Suprapubic skin (tissue), 4 donors: ENCODE results near the gene GJC1. TPM values are rescaled to one million over a fixed set of nuclear protein-coding genes. Genes with fewer than 3 reads are reported as not detected.

ENCODE experiments used
- DNase-seq, 2 donors: peaks; one replicate each; pipeline ENCODE4 v3.0.0-alpha.2; 2019; ENCODE audit warnings: low spot score in 2 of 2
- H3K27ac ChIP-seq: fragments of 200-600 bp; sonication (generic); one replicate; pipeline ENCODE4 v1.5.1; 2019
- H3K27me3 ChIP-seq: fragments of 200-600 bp; sonication (generic); one replicate; pipeline ENCODE4 v1.5.1; 2019
- H3K36me3 ChIP-seq: fragments of 200-600 bp; sonication (generic); one replicate; pipeline ENCODE4 v1.5.1; 2019
- H3K4me1 ChIP-seq: fragments of 200-600 bp; sonication (generic); one replicate; pipeline ENCODE4 v1.5.1; 2019
- H3K4me3 ChIP-seq: fragments of 200-600 bp; sonication (generic); one replicate; pipeline ENCODE4 v1.5.1; 2019; ENCODE audit warnings: mild to moderate bottlenecking
- H3K9me3 ChIP-seq: fragments of 200-600 bp; sonication (generic); one replicate; pipeline ENCODE4 v1.5.1; 2019
- EP300 ChIP-seq: sonication (generic); formaldehyde crosslinking; IDR thresholded peaks from one replicate; pipeline ENCODE4 v1.6.1; 2017; ENCODE audit warnings: antibody characterized with exemption
- POLR2A ChIP-seq, 2 donors: fragments of 450-650 bp; IDR thresholded peaks; one replicate each; pipeline ENCODE4 v1.6.1; 2017; ENCODE audit warnings: antibody characterized with exemption in 2 of 2, mild to moderate bottlenecking in 2 of 2, moderate library complexity in 2 of 2
- POLR2AphosphoS5 ChIP-seq, 3 donors: sonication (generic); formaldehyde crosslinking; IDR thresholded peaks; one replicate each; pipeline ENCODE4 v1.6.1; 2017; ENCODE audit warnings: antibody characterized with exemption in 3 of 3
- WGBS: methylation state at CpG from one replicate; pipeline ENCODE4 v1.1.5; 2018; 5-methylcytosine and 5-hydroxymethylcytosine counted together
- total RNA-seq, 4 donors: library from RNA; depleted of rRNA; stranded (reverse); fragments of >200 nt; gene quantifications; one replicate each; pipeline ENCODE4 v1.1.0, GENCODE V29; 2016
- TF ChIP-seq, protein P1 (sequence below), 2 donors: fragments of 200-600 bp in 1 of 2; fragments of 450-650 bp in 1 of 2; sonication (generic) in 1 of 2; IDR thresholded peaks; one replicate each; pipeline ENCODE4 v1.5.1; 2016 to 2019; ENCODE audit warnings: antibody characterized with exemption in 2 of 2, mild to moderate bottlenecking in 1 of 2, moderate library complexity in 1 of 2

The GJC1 gene
- total RNA-seq, 4 donors from 2014 or later = 1.1 to 7.8 (median 1.9) TPM

DNA sequence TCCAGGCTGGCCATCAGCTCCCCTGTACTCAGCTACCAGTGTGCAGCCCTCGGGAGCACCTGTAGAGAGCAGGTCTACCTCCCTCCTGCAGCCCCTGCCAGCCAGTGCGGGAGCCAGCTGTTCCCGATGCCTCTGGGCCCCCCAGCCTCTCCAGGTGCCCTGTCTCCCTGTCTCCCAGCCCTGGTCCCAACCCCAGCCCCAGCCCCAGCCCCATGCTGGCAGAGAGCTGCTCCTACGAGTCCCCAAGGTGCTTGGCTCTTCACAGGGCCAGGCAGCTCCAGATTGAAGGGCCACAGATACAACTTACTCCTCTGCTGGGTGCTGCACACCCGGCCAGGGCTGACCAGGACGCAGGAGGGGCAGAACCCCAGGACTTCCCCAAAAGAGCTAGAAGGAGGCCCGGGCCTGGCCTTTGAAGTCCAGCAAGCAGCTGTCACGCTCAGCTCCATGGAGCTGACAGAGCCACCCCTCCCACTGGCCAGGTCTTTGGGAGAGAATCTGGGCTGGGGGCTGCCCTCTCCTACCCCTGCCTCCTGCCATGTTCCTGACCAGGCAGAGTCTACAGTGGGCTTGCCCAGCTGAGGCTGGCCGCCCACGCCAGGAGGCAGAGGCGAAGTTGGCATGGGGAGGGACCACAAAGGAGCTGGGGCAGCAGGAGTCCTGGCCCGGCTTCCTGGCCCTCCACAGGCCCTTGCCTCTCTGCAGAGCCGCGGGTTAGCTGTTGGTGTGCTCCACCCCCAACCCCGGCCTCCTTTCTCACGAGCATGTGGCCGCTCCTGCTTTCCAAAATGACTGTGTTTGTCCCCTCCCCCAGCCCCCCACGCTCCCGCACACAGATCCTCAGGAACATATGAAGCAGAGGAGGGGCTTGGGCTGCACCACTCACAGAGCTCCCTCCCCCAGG is 80.8 kb downstream of the GJC1 start:
- TF ChIP-seq, protein P1, sequence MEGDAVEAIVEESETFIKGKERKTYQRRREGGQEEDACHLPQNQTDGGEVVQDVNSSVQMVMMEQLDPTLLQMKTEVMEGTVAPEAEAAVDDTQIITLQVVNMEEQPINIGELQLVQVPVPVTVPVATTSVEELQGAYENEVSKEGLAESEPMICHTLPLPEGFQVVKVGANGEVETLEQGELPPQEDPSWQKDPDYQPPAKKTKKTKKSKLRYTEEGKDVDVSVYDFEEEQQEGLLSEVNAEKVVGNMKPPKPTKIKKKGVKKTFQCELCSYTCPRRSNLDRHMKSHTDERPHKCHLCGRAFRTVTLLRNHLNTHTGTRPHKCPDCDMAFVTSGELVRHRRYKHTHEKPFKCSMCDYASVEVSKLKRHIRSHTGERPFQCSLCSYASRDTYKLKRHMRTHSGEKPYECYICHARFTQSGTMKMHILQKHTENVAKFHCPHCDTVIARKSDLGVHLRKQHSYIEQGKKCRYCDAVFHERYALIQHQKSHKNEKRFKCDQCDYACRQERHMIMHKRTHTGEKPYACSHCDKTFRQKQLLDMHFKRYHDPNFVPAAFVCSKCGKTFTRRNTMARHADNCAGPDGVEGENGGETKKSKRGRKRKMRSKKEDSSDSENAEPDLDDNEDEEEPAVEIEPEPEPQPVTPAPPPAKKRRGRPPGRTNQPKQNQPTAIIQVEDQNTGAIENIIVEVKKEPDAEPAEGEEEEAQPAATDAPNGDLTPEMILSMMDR (IDR thresholded peaks at IDR 0.05) = no peak
- TF ChIP-seq POLR2AphosphoS5 (IDR thresholded peaks at IDR 0.05) (no peak), POLR2A (IDR thresholded peaks at IDR 0.05) (no peak), EP300 (no peak)
- 88% methylated on average over 8 of the region's 19 CpGs for WGBS

More for the DNA sequence above, 80.8 kb downstream of the GJC1 start:
- no peak overlapping the region for H3K4me3 ChIP-seq
- H3K27ac ChIP-seq = no peak overlapping the region
- no peaks in the 10 kb centered on the region for H3K9me3 ChIP-seq
- H3K4me1 ChIP-seq = no peaks in the 10 kb centered on the region
- no peak for DNase-seq
- H3K36me3 ChIP-seq = peaks cover 42% of the 10 kb centered on the region
- H3K27me3 ChIP-seq = no peaks in the 10 kb centered on the region

Other genes with a start within 250 kb of the GJC1 start
- not detected for gene MEIOC, start 173.8 kb downstream of the GJC1 start, total RNA-seq
- 10 to 100 TPM; 11.2 to 13.3 (median 12.2) TPM for gene CCDC43, start 140.5 kb downstream of the GJC1 start, total RNA-seq
- gene DBF4B, start 121.6 kb downstream of the GJC1 start, total RNA-seq = 1 to 10 TPM; 3.5 to 8.9 (median 3.7) TPM
- 1 to 10 TPM in 3 of 4 donors, under 1 TPM in 1; 0.98 to 1.5 (median 1.1) TPM for gene ADAM11, start 71.3 kb downstream of the GJC1 start, total RNA-seq
- not detected for gene HIGD1B, start 17.6 kb upstream of the GJC1 start, total RNA-seq
- gene EFTUD2, start 69.2 kb upstream of the GJC1 start, total RNA-seq = 100 to 1,000 TPM in 2 of 4 donors, 10 to 100 TPM in 2; 46.6 to 114 (median 94.7) TPM
- 1 to 10 TPM in 1 of 4 donors, under 1 TPM in 1, not detected in 2; 0.72 to 5.9 TPM for gene GFAP, start 85.2 kb upstream of the GJC1 start, total RNA-seq
- gene KIF18B, start 117.5 kb upstream of the GJC1 start, total RNA-seq = 1 to 10 TPM; 2.0 to 4.0 (median 2.8) TPM
- gene C1QL1, start 138.0 kb upstream of the GJC1 start, total RNA-seq = not detected
- gene DCAKD, start 221.3 kb upstream of the GJC1 start, total RNA-seq = 10 to 100 TPM; 49.1 to 68.5 (median 60.9) TPM
- gene NMT1, start 231.0 kb upstream of the GJC1 start, total RNA-seq = 10 to 100 TPM; 53.2 to 73.3 (median 65.9) TPM